AG09309 (cell line): ENCODE measurements around the gene LRRC8E.
"Not testable (repeated sequence)": the region's sequence is repeated elsewhere in the genome, so short reads cannot be mapped to it uniquely, and the experiment has no call there.

ENCODE experiments used
- DNase-seq: peaks from one replicate; pipeline ENCODE4 v3.0.0-alpha.2; 2010; ENCODE audit warnings: low read depth
- H3K4me3 ChIP-seq: 2 replicates; pipeline ENCODE4 v1.5.1; 2011; ENCODE audit warnings: mild to moderate bottlenecking, low read depth, low read length, moderate library complexity; ENCODE audit not compliant: control insufficient read depth
- TF ChIP-seq, protein P1 (sequence below): IDR thresholded peaks from 2 replicates; pipeline ENCODE4 v1.5.1; 2011; ENCODE audit warnings: mild to moderate bottlenecking, low read depth, low read length, inconsistent platforms; ENCODE audit not compliant: insufficient read depth, control insufficient read depth; ENCODE audit errors: missing control alignments

LRRC8E gene

DNA sequence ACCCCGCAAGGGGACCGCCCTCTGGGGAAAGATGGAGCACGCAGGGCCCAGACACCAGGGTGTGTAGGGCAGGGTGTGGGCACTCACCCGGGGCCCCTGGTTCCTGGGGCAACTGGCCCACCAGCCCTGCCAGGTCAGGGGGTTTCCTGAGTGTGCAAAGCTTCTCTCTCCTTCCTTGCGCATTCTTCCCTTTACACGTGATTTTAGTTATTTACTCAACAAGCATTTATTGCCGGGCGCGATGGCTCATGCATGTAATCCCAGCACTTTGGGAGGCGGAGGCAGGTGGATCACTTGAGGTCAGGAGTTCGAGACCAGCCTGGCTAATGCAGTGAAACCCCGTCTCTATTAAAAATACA, 34.6 kb upstream of the LRRC8E start:
- H3K4me3 ChIP-seq = no peak overlapping the region
- TF ChIP-seq, protein P1, sequence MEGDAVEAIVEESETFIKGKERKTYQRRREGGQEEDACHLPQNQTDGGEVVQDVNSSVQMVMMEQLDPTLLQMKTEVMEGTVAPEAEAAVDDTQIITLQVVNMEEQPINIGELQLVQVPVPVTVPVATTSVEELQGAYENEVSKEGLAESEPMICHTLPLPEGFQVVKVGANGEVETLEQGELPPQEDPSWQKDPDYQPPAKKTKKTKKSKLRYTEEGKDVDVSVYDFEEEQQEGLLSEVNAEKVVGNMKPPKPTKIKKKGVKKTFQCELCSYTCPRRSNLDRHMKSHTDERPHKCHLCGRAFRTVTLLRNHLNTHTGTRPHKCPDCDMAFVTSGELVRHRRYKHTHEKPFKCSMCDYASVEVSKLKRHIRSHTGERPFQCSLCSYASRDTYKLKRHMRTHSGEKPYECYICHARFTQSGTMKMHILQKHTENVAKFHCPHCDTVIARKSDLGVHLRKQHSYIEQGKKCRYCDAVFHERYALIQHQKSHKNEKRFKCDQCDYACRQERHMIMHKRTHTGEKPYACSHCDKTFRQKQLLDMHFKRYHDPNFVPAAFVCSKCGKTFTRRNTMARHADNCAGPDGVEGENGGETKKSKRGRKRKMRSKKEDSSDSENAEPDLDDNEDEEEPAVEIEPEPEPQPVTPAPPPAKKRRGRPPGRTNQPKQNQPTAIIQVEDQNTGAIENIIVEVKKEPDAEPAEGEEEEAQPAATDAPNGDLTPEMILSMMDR = no peak
- no peak for DNase-seq

- no peak overlapping the region for H3K4me3 ChIP-seq
- TF ChIP-seq, protein P1 = no peak
- DNase-seq = no peak
These were observed 32.7 kb upstream of the LRRC8E start for GRCh38 chr19:7855426-7856108.

GRCh38 chr19:7856109-7856591, 32.2 kb upstream of the LRRC8E start:
- no peak for DNase-seq
- TF ChIP-seq, protein P1 = no peak
- H3K4me3 ChIP-seq = no peak overlapping the region

- H3K4me3 ChIP-seq = no peak overlapping the region
- no peak for DNase-seq
- TF ChIP-seq, protein P1 = no peak
These were observed 31.3 kb upstream of the LRRC8E start for GRCh38 chr19:7856679-7857663.

GRCh38 chr19:7857727-7858108, 30.6 kb upstream of the LRRC8E start:
- no peak overlapping the region for H3K4me3 ChIP-seq
- TF ChIP-seq, protein P1 = no peak
- DNase-seq = no peak

DNA sequence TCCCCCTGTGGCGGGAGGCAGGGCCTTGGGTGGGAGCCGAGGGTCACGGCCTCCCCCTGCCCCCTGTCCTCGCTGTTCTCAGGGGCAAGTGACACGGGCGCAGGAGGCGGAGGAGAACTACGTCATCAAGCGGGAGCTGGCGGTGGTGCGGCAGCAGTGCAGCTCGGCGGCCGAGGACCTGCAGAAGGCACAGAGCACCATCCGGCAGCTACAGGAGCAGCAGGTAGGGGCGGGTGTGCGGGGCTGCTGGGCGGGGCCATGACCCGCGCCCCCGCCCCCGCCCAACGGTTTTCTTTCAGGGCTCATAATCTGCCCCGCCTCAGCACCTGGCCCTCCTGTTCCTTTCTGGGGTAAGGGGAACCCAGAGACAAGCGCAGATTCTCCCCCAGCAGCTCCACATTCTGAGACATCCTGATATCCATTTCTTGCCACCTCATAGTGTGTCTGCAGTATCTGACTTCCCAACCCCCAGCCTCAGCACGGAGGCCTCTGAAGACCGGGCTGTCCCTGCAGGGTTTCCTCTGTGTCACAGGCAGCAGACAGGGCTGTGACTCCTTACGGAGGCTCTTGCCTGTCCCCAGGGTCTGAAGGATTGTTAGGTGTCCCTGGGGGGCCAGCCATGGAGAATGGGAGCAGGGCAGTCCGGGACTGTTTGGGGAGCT, 30.1 kb upstream of the LRRC8E start:
- DNase-seq = no peak
- TF ChIP-seq, protein P1 = no peak
- no peak overlapping the region for H3K4me3 ChIP-seq

GRCh38 chr19:7859087-7859486, 29.2 kb upstream of the LRRC8E start:
- not testable (repeated sequence) for DNase-seq, H3K4me3 ChIP-seq
